GM13977 (cell line): ENCODE data around the gene BTBD2.
A peak's percentile ranks its signal among the peaks of the same experiment; 100 is the strongest.

Experiments used
- DNase-seq: peaks from one replicate; pipeline ENCODE4 v3.0.0; 2012; ENCODE audit warnings: low spot score
- CTCF ChIP-seq: IDR thresholded peaks from 2 replicates; pipeline ENCODE4 v1.5.1; 2012; ENCODE audit warnings: mild to moderate bottlenecking, control low read depth; ENCODE audit not compliant: insufficient read depth; ENCODE audit errors: extremely low read depth, missing control alignments
- in situ Hi-C: fragments of 300-500 bp; cut with MboI; formaldehyde crosslinking; loops from one replicate; pipeline ENCODE4 v1.12.0; 2022; ENCODE audit warnings: low sequenced_read_pairs, low pct_unique_long_range_greater_than_20kb, mixed read lengths, inconsistent platforms; ENCODE audit not compliant: unreplicated experiment

Gene BTBD2

DNA sequence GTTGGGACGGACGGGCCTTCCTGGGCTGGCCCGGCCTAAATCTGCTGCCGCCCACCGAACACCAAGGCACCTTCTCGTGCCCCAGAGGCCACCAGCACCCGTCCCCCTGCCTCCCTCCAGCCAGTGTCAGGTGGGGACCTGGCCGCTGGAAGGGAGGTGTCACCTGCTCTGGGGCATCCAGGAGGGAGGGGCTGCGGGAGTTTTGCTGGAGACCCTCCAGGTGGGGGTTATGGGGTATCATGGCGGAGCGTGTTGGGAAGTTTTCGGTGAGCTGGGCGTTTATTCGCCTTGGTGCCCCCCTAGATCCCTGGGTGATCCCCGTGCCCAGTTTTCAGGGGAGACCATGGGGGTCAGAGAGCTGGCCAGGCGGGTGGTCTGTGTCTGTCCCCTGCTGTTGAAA is 64.9 kb downstream of the BTBD2 start:
- in situ Hi-C loops, result no loop called here
- TF ChIP-seq CTCF, result no peak
- DNase-seq, result no peak

- in situ Hi-C loops, result no loop called here
- no peak for TF ChIP-seq CTCF
- DNase-seq, result no peak
These were observed 66.0 kb downstream of the BTBD2 start for GRCh38 chr19:1949304-1950101.

GRCh38 chr19:1947651-1948209 is 67.8 kb downstream of the BTBD2 start:
- in situ Hi-C loops, result no loop called here
- TF ChIP-seq CTCF, result no peak
- DNase-seq, result no peak

- no peak for DNase-seq
- peak; percentile 59 for TF ChIP-seq CTCF
- in situ Hi-C loops, result no loop called here
These were observed 69.6 kb downstream of the BTBD2 start for GRCh38 chr19:1945899-1946298.

- DNase-seq, result no peak
- in situ Hi-C loops, result no loop called here
- TF ChIP-seq CTCF, result no peak
These were observed 70.5 kb downstream of the BTBD2 start for GRCh38 chr19:1944916-1945561.

DNA sequence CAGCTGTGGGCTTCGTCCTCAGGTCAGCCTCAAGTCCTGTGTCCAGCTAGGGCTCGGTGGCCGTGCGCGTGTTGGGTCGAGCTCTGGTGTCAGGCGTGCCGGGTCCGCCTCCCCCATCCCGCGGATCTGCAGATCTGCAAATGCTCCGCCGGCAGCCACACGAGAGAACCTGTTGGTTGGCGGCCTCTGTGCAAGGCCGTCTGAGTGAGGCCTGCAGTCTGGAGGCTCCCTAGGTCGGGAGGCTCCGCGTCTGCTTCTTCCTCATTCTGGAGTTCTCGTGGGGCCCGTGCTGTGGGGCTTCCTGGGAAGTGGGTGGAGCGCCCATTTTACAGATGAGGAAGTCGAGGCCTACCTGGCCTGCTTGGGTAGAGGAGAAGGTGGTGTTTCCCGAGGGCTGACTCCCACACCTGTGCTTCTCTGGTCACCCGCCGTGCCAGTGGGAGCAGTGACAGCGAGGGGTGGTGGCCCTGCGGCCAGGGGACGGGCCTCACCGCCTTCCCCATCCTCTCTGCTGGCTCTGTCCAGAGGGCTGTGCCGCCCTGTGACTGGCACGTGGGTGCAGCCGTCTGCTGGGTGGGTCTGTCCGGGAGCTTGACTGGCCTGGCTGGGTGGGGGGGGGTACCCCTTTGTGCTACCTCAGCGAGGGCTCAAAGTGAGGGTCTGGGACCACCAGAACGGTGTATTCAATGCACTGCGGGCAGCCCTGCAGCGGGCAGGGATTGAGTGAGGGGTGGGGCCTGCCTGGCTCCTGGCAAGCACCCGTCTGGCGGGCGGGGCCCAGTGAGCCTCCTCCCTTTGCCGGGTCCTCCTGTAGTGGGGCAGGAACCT is 71.2 kb downstream of the BTBD2 start:
- in situ Hi-C loops, result no loop called here
- DNase-seq, result no peak
- TF ChIP-seq CTCF, result no peak
